ENCODE data around the gene ITPR3. TPM values are rescaled to one million over a fixed set of nuclear protein-coding genes. Genes with fewer than 3 reads are reported as not detected.

Gene ITPR3
- total RNA-seq, 4 donors from 2014 or later: 13.8 to 23.5 (median 19.6) TPM

DNA sequence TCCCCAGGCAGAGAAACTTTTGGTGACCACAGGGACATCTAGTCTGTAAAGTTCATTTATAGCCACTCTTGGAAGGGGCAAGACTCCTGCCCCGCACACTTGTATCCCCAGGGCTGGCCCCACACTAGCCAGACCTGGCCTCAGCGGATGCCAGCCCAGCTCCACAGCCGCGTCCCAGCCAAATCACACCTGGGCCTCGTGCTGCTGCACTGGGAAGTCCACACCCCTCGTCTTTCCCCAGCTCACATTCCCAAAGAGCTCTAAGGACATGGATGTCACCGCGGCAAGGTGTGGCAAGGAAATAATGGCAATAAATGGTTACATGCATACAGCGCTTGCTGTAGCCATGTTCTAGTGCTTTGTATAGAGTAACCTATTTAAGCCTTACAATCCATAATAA is 117.0 kb downstream of the ITPR3 start:
- no peak for TF ChIP-seq CTCF (IDR thresholded peaks at IDR 0.05; ENCODE audit: low read depth)

- TF ChIP-seq CTCF (IDR thresholded peaks at IDR 0.05; ENCODE audit: low read depth): no peak
Observed at GRCh38 chr6:33738879-33739278, 117.8 kb downstream of the ITPR3 start.

GRCh38 chr6:33739571-33739970 is 118.4 kb downstream of the ITPR3 start:
- no peak for TF ChIP-seq CTCF (IDR thresholded peaks at IDR 0.05; ENCODE audit: low read depth)

DNA sequence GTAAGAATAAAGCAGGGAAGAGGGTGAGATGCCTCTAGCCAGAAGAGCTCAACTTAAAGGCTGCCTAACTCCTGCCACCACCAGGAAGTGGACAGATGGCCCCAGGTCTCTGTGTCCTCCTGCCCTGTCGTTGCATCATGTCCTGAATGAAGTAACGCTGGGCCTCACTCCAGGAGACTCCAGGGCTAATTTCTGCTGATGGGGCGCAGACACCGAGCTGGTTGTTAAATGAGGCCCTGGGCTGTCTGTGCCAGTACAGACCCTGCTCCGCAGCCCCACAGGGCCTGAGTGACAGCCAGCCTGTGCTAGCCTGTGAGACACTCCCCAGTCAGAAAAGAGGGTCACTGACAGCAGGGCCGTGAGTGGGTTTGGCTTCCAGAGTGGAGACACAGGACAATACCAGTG is 119.1 kb downstream of the ITPR3 start:
- TF ChIP-seq CTCF (IDR thresholded peaks at IDR 0.05; ENCODE audit: low read depth): no peak

- no peak for TF ChIP-seq CTCF (IDR thresholded peaks at IDR 0.05; ENCODE audit: low read depth)
Observed at GRCh38 chr6:33740794-33741193, 119.7 kb downstream of the ITPR3 start.

DNA sequence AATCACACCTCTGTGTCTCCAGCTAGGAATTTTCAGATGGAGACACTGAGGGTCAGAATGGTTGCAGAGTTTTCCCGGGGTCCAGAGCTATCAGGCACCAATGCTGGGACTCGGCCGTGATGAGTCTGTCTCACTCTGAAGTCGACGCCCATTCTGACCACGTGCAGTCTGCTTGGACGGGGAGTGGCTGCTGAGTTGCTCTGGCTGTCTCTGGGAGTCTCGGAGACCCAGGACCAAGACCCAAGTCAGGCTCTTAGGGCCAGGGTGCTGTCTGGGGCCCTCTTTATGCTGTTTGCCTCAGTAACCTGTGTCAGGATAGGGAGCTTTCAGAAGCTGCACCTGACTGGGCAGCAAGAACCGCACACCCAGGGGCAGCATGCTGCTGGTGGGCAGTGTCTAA is 121.0 kb downstream of the ITPR3 start:
- no peak for TF ChIP-seq CTCF (IDR thresholded peaks at IDR 0.05; ENCODE audit: low read depth)

GRCh38 chr6:33742837-33743236 is 121.7 kb downstream of the ITPR3 start:
- no peak for TF ChIP-seq CTCF (IDR thresholded peaks at IDR 0.05; ENCODE audit: low read depth)
